ENCODE data around the gene LCK.
A peak's percentile ranks its signal among the peaks of the same experiment; 100 is the strongest.

Gene LCK

DNA sequence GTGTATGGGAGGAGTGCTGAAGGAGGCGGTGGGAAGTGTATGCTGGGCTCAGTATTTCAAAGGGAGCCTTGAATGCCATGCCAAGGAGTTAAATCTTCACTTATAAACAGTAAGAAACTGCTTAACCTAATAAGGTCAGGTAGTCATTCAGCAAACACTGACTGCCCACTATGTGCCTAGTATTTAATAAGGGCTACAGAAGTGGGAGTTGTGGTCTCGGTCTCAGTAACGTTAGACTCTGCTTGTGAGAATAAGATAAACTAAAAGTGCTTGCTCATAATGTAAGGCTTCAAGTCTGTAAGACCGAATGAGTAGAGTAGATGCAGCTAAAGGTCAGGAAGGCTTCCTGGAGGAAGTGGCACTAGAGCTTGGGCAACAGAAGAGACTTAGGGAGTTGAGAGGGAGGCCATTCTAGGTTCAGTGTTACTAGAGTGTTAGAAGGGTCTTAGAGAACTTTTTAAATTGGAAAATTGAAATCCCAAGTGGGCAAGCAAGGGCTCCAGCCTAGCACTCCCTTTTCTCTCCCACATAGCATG lies 78.9 kb downstream of the LCK start:
- no peak for DNase-seq

DNA sequence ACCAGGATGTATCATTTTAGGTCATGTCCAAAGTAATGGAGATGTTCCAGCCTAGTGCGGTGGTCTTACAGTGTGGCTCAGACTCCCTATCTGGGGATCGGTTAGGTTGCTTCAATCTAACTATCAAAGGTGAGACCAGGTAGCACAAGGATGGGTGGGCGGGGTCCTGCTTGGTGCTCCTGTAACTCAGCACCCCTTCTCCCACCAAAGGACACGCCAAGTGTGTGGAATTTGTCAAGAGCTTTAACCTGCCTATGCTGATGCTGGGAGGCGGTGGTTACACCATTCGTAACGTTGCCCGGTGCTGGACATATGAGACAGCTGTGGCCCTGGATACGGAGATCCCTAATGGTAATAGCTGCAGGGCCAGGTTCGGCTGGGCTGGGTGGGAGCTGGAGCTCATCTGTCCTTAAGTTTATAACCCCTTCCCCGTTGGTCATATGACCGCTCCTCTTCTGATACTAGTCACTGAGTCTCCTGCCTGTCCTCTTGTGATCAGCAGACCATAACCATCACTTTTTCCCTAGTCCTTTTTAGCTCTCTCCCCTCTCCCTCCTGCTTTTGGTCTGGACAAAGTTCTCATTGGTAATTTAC lies 79.6 kb downstream of the LCK start:
- no peak for DNase-seq

GRCh38 chr1:32331549-32331948 lies 80.5 kb downstream of the LCK start:
- DNase-seq, result no peak

- no peak for DNase-seq
These were observed 81.4 kb downstream of the LCK start for GRCh38 chr1:32332290-32333079.

DNA sequence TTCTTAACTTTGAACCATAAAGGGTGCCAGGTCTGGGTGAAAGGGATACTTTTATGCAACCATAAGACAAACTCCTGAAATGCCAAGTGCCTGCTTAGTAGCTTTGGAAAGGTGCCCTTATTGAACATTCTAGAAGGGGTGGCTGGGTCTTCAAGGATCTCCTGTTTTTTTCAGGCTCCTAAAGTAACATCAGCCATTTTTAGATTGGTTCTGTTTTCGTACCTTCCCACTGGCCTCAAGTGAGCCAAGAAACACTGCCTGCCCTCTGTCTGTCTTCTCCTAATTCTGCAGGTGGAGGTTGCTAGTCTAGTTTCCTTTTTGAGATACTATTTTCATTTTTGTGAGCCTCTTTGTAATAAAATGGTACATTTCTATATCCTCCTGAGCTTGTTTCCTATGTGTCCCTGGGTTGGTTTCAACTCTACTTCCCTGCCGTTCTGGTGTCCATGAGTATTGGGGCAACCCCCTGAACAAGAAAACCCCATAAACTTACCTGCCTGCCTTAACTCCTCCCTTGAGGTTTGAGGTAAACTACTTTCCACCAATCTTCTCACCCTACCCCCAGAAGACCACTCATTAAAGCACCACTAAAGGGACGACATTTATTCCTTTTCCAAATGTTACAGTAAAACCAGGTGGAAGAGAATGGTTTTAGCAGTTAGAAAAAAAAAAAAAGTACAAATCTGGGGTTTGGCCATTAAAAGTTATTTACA lies 82.3 kb downstream of the LCK start:
- no peak for DNase-seq

- DNase-seq, result no peak
These were observed 83.3 kb downstream of the LCK start for GRCh38 chr1:32334274-32334861.

GRCh38 chr1:32334864-32335534 lies 83.9 kb downstream of the LCK start:
- DNase-seq, result peak; percentile 64

DNA sequence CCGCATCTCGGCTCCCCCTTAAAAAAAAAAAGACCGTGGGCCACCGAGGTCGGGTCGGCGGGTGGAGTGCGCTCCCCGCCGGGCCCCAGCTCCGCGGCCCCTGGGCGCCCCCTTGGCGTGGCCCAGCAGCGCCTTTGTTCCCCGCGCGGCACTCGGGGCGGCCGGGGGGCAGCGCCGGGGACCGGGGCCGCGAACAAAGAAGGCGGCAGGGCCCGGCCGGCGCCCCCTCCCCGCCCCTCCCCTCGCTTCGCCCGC lies 84.4 kb downstream of the LCK start:
- no peak for DNase-seq

Measured in central memory CD4-positive, alpha-beta T cell (primary cell).